ENCODE data around the gene RASGRP3.

The RASGRP3 gene

DNA sequence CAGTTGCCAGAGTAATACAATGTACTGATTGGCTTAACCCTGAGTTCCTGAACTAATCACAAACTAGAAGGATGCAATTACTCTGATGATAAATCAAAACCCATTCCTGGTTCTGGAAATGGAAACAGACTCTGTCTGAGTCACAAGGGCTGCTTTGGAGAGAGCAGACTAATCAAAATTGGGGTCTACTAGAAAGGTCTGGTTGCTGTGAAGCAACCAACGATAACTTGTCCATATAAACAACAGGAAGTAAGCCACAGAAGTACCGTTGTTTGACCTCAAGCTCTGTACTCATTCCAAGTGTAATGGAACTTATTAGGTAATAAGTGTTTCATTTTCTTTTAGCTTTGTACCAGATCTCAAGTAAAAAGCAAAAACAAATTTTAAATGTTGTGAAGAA is 49.7 kb downstream of the RASGRP3 start:
- DNase-seq = no peak

DNA sequence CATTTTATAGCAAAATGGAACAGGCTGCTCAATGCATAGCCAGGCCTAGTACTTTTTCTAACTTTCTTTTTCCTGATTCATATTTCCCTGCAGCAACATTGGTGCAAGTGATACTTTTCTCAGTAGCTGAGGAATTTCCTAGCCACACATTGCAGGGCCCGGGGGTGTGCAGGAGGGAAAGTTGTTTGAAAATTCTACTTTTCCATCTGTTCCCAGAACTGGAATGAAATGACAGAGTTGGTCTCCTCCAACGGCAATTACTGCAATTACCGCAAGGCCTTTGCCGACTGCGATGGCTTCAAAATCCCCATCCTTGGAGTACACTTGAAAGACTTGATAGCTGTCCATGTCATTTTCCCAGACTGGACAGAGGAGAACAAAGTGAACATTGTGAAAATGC is 50.5 kb downstream of the RASGRP3 start:
- no peak for DNase-seq

DNA sequence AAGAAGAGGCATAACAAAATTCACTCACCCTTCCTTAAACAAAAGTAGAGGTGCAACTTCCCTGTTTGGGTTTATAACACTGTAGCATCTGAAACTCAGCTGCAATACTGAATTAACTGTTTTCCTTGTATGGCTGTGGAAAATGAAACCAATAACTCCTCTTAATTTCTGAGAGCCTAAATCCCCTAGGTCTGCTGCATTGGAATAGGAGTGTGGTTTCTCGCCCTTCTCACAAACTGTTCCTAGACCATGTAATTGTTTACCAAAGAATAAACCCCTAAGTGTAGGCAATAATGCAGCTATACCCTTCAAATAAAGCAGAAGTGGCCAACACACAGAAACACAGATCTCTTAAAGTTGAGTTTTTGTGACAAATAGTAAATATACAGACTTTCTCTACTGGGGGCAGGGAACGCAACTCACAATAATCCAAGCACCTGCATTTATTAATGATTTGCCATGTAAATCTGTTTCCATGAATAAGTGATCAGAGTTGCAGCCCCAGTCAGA is 52.0 kb downstream of the RASGRP3 start:
- no peak for DNase-seq

DNA sequence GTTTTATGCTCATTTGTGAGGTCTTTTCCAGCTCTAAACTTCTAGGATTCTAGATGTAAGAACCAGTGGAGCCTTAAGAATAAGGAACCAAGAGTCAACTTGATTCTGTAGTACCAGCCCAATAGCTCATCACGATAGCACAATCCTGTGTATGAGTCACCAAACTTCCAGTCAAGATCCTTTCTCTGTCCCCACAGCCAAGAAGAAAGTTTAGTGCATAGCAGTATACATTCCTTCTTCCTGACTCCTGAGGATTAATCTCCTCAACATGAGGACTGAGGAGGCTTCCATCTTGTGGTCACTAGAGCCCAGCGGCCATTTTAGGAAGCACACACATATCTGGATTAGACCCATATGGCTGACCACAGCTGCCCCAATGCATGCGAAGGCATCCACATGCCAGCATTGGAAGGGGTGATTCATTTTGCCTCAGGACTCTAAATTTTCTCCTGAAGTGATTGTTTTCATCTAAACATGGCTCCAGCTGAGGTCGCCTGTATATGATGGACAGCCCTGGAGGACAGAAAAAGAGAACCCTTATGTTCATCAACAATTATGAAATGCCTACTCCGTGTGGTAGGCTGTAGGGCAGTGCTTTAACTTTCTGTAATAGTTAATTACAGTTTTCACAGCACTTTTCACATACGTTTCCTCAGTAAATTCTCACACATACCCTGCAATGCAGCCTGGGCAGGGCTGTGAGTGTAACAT is 53.5 kb downstream of the RASGRP3 start:
- DNase-seq = no peak

DNA sequence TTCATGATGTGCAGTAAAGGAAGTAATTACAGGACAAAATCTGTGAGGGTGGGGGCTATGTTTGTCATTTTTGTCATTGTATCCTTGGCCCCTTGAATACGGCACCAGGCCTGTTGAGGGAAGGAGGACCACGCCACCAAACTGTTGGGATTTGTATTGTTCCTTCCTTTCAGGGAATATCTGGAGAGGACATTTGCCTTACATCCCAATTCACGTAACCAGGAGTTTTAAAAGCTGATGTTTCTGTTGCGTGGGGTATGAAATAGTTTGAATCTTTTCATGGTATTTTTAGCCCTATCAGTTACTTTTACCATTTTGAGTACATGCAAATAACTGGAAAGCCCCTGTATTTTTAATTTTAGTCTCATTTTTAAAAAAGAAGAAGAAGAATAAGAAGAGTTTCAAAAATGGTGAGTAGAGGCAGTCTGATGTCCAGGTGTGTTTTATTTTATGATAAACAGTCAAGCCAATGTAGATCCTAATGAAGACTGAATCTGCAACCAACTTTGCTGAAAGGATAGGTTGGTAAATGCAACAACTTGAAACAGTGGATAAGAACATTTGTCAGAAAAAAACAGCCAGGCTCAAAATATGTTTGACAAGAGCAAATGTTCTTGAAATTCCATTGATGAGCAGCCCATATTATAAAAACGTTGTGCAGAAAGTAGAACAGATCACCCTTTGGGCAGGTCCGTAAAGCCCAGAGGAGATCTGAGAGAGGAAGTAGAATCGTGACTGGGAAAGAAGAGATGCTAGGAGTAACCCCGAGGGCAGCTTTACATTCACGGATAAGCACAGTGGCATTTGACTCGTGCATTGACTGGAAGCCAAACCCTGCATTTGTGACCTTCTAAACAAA is 54.5 kb downstream of the RASGRP3 start:
- DNase-seq = no peak

DNA sequence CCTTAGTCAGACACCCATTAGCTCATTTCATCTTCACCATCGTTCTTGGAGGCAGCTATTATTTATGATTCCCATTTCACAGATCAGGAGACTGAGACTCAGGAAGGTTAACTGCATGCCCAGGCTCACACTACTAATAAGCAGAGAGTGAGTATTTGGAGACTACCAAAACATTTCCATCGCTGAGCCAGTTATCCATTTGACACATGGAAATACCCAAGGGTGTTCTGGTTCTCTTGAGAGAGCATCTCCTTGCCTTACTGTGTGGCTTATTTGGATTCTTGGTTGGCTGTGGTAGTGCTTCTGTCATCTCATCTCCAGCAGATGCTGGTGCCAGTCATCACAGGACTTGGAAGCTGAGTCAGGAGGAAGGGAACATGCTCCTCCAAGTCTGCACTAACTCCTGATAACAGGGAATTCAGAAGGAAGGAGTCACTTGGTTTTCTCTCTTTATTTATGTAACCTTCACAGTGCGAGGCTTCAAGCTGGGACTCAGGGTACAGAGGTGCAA is 55.2 kb downstream of the RASGRP3 start:
- no peak for DNase-seq

DNA sequence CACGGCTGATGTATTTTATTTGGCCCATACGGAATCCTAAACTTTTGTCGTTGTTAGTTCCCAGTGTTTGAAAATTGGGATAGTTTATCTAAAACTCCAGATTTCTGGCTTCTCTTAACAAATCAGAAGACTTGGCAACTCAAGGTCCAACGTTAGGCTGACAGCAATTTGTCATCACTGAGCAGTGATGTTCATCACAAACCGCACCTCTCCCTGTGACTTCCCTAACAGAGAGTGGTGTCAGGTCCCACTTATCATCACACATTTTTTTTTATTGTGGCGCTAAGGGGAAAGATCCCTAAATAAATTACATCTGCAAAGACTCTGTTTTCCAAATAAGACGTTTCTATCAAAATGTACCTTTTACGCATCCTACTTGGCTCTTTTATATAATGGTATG is 55.7 kb downstream of the RASGRP3 start:
- DNase-seq = no peak

DNA sequence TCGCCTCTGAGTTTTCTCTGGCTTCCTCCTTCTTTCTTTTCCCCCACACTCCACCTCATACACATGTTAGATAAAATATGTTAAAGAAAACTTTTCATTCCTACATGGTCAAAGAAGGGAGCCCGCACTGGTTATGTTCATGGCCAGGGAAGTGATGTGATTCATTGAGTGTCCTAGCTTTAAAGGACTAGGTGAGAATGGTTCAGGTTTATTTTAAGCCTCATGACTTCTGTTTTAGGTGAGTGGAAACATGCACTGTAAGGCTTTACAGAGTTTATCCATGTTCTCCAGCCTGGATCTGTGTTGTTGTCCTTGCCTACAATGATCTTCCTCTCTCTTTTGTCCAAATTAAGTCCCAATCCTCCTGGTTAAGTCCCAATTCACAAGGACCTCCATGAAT is 56.5 kb downstream of the RASGRP3 start:
- no peak for DNase-seq

DNA sequence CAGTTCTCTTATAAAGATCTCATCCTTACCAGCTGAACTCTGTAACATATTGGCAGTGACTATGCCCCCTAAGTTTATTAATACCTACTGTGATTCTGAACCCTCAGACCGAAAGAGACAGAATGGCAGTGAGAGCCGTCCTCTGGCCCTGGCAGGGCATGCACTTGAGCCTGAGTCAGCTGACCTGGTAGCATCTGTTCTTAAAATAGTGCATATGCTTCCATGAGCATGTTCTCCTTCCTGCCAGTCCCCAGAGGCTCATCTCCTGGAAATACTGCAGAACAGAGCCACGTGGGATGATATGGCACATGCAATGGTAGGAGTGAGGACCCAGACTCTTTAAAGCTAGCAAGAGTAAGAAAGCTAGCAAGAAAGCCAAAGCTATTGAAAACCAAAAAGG is 59.0 kb downstream of the RASGRP3 start:
- no peak for DNase-seq

DNA sequence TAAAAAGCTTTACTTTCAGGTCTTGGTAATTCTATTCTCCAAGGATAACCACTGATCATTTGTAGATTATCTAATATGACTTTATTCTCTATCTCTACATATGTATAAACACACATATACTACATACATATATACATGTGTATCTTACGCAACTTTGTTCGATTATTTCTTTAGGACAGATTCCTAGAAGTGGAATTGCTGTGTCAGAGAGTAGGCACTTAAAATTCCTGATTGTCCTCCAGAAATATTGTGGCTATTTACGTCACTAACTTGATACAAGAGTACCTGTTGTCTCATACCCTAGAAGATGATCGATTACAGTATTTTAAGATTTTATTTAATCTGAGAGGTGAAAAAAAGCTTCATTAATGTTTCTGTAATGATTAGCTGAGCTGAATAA is 64.8 kb downstream of the RASGRP3 start:
- no peak for DNase-seq

DNA sequence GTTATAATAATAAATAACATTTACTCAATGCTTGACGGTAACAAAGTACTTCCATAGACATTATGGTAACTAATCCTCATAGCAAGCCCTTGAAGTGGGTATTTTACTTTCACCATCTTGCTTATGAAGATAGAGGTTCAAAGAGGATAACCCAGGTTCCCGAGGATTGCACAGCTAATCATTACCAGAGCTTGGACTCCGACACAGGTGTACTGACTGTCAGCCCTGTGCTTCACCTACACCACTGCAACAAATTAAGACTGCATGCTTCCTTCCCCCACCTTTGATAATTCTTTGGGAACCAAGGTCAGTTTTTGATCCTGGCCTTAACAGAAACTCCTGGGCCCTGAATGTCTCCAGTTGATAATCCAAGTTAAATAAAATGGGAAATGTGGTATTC is 73.8 kb downstream of the RASGRP3 start:
- no peak for DNase-seq

DNA sequence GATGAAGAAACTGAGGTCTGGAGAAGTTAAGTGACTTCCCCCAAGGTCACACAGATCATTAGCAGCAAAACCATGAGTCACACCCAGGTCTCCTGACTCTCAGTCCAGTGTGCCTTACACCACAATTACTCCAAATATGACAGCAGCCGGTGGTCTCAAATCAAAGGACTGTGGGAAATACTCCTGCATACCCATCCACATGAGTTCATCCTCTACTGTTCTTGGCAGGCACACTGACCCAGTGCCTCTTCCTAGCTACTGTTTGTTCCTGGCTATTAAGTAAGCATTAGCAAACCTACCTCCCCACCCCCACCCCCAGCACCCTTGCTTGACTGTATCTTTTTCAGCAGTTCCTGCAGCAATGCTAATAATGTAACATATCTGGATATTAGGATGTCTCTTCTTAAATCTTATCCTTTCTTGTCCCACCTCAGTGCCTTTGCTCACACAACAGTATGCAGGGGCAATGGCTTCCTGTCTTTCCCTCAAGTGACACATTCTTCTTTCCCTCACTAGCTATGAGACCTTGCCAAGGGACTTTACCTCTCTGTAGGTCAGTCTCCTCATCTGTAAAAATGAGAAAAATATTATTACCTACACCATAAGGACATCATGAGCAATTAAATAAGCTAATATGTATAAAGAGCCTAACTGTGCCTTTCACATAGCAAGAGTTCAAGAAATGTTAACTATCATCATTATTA is 76.5 kb downstream of the RASGRP3 start:
- no peak for DNase-seq

DNA sequence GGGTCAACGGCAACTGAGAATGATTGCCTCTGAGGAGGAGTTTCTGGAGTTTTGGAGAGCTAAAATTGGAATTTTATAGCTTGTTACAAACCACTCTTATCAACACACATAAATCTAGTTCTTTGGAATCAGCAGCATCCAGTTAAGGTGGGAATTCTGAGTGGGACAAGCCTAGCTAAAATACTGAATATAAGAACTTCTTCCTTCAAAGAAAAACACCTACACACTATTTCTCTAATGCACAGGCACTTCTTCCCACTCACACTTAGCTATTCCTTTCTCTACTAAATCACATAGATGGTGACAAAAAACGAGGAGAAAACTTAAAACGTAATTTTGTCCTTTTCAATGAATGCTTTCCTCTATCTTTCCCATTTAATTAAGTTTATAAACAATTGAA is 79.2 kb downstream of the RASGRP3 start:
- no peak for DNase-seq

DNA sequence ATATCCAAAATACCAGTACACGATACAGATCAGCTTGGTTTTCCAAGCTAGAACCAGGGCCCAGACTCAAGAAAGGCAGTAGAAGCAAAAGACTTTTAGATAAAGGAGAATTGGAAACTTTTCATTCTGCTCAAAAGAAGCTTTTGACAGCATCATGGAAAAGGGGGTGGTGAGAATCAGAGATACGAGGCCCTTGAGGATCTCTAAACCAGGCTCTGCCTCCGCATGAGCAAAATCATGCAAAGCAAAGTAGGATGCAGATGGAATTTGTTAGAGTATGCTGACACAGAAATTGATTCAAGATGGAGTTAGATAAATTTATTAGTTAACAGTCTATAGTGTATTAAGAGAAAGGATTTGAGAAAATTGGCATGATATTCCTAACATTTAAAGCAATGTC is 82.9 kb downstream of the RASGRP3 start:
- no peak for DNase-seq

DNA sequence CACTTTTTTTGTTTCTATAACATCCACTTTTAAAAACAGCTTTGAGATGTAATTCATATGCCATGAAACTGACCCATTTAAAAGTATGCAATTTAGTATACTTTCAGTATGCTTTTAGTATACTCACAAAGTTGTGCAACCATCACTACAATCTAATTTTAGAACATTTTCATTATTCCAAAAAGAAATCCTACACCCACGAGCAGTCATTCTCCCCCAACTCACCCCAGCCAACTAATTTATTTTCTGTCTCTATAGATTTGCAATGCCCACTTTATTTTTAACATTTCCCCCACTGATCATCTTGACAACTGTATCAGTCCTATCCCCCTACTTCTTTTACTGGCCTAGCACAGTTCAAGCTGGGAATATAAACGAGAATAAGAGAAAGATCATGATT is 83.6 kb downstream of the RASGRP3 start:
- DNase-seq = no peak

DNA sequence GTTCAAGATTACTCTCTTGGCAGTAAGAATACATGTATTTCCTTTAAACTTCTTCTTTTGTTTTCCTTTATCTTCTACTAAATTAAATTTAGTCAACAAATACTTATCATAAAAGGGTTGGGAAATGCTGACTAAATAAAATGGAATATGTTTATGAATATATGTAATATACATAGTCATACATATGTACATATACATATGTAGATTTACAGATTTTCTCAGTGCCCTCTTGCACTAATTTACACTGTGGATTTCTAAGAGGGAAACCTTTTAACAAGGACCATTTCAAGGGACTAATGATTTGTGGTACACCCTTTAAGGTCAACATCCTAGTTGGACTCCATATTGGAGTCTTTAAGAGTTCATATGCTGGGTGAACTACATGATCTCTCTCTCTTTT is 85.4 kb downstream of the RASGRP3 start:
- no peak for DNase-seq

DNA sequence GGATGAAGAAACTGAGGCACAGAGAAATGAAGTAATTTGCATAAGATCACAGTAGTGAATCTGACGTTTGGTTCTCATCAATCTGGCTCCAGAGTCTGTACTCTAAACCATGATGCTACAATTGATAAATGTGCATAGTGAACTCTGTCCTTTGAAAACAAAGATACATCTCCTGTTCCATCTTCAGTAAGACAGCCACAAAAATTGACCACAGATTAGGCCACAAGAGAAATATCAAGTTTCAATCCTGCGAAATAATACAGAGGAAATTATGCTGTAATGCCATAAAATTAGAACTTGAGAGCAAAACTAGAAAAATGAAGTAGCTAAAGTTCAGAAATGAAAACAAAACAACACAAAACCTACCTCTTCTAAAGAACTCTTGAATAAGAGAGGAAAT is 94.2 kb downstream of the RASGRP3 start:
- no peak for DNase-seq

DNA sequence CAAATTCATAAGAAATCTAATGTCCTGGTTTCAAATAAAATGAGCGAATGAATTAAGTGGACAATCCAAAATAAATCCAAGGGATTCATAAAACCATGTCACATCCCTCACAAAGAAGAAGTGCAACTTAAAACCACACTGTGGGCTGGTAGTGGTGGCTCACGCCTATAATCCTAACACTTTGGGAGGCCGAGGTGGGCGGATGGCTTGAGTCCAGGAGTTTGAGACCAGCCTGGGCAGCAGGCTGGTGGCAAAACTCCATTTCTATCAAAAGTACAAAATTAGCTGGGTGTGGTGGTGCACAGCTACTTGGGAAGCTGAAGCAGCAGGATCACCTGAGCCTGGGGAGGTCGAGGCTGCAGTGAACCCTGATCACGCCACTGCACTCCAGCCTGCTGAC is 97.2 kb downstream of the RASGRP3 start:
- no peak for DNase-seq

DNA sequence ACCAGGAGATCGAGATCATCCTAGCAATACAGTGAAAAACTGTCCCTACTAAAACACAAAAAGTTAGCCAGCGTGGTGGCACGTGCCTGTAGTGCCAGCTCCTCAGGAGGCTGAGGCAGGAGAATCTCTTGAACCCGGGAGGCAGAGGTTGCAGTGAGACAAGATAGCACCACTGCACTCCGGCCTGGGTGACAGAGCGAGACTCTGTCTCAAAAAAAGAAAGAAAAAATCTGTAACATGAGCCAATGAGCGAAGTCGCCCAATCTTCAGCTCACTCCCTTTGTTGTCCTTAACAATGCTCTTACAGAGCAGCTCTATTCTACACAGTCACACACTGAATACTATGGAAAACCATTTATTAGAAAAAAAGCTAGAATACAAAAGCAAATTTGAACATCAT is 100.6 kb downstream of the RASGRP3 start:
- no peak for DNase-seq

DNA sequence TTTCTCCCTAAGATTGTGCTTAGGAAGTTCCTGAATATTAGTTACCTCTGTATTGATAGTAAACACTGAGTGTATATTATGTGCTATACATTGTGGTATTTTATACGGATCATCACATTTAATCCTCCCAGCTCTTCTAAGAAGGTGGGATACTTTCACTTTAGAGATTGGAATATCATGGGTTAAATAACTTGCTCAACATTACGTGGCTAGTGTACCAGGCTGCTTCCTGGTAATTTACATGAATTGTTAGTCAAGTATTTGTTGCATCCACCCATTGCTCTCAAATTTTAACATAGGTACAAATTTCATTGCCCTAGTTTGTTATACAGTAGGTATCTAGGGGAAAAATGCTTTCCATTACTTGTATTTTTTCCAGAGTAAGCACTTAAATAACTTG is 101.2 kb downstream of the RASGRP3 start:
- DNase-seq = no peak

DNA sequence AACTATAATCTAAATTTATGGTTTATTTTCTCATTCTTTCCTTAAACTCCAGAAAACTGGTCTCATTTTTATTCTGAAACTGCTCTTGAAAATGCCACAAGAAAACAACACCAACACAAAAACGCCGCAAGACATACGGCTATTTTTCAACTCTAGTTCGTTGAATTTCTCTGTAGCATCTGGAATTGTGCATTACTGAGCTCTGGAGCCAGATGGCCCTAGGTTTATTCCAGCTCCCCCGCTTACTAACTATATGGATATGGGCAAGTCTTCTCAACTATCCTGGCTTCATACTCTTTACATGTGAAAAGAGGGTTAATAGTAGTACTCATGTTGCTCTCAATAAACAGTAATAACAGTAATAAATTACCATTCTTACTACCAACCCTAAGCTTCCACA is 102.8 kb downstream of the RASGRP3 start:
- no peak for DNase-seq

DNA sequence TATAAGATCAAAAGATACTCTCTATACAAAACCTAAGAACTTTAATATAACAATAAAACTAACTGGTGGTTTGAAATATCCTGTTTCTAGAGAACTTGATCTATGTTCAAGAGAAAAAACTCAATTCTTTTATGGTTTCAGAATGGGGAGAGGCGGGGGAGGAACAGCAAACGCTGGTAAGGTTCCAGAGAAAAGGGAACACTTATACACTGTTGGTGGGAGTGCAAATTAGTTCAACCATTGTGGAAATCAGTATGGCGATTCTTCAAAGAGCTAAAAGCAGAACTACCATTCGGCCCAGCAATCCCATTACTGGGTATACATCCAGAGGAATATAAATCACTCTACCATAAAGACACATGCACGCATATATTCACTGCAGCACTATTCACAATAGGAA is 105.4 kb downstream of the RASGRP3 start:
- no peak for DNase-seq

DNA sequence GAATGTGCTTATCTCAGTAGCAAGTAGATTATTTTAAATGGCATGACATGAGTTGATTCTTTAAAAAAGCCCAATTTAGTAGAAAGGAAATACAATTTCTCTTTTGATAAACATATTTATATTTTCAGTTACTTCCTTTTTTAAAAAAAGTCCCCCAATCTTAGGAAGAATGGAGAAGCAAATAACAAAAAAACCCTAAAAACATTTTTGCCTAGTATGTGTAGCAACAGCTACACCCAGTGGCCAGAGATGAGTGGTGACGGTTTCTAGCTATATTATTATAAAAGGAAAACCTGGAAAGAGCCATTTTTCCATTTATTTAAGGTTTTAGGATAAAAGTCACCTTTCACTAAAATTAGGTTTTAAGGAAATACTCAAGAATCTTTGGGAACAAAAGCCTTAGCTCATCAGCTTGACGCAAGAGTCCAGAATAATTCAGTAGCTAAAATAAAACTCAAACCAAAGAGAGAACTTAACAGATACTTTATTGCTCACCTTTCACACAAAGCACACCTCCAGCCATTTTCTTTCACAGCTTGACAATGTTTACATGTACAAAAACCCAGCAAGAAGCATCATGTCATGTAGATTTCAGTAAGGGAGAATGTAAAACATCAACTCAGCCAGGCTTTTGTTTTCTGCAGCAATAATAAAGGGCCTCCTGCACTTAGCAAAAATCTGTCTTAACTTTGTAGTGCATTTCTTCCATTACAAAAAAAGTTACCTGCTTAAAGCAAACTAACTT is 106.9 kb downstream of the RASGRP3 start:
- no peak for DNase-seq

All from stimulated activated CD8-positive, alpha-beta memory T cell treated with anti-CD3 and anti-CD28 coated beads, Interleukin-4, amount 100 ng/mL, for 48 hours (primary cell).